B cell (primary cell): Measurements from ENCODE around the gene SDR9C7. TPM values are rescaled to one million over a fixed set of nuclear protein-coding genes. Genes with fewer than 3 reads are reported as not detected.
"Not testable (repeated sequence)": the region's sequence is repeated elsewhere in the genome, so short reads cannot be mapped to it uniquely, and the experiment has no call there.

ENCODE experiments used
- ATAC-seq: fragments of 200-7000 bp; cut with Tn5 transposase; one replicate; pipeline ENCODE4 v1.10.0; 2021; ENCODE audit warnings: low read depth, mild to moderate bottlenecking, moderate number of reproducible peaks, moderate library complexity
- CTCF ChIA-PET: fragments of 350-600 bp; sonication (Branson Sonifier 250); formaldehyde crosslinking; loops from one replicate; lab custom pipeline; 2021; ENCODE audit warnings: antibody characterized with exemption, inconsistent platforms; lab: Charles Lee
- POLR2A ChIA-PET: fragments of 350-600 bp; sonication (Branson Sonifier 250); formaldehyde crosslinking; loops from one replicate; lab custom pipeline; 2021; ENCODE audit warnings: antibody characterized with exemption; lab: Charles Lee
- DNase-seq: peaks from one replicate; pipeline ENCODE4 v3.0.0; 2013
- H2AFZ ChIP-seq: 2 replicates; pipeline ENCODE4 v1.6.1; 2012; ENCODE audit warnings: mild to moderate bottlenecking, low read depth, low read length; ENCODE audit not compliant: insufficient read depth, poor library complexity, severe bottlenecking
- H3K27ac ChIP-seq, 2 donors: 1 replicate in 1 of 2; 2 replicates in 1 of 2; pipeline ENCODE4 v1.5.1; 2012 to 2013; ENCODE audit warnings: low read length in 2 of 2, mild to moderate bottlenecking in 2 of 2, moderate library complexity in 1 of 2
- H3K27me3 ChIP-seq, 4 experiments: fragments of 200-600 bp in 1 of 4; sonication (generic) in 1 of 4; replicated peaks in 1 of 4; 1 replicate in 2 of 4; 2 replicates in 2 of 4; pipeline versions ENCODE4 v1.6.1 to v1.7.0; 2013 to 2016; ENCODE audit warnings: low read length in 3 of 4, mild to moderate bottlenecking in 2 of 4, mixed read lengths in 1 of 4, moderate library complexity in 1 of 4; ENCODE audit not compliant: insufficient read depth in 4 of 4, control insufficient read depth in 3 of 4; ENCODE audit errors: control extremely low read depth in 1 of 4
- H3K36me3 ChIP-seq, 2 experiments: replicated peaks in 1 of 2; 1 replicate in 1 of 2; 2 replicates in 1 of 2; pipeline versions ENCODE4 v1.6.1 to v1.7.1; 2013; ENCODE audit warnings: low read length in 1 of 2; ENCODE audit not compliant: insufficient read depth in 2 of 2, control insufficient read depth in 1 of 2; ENCODE audit errors: control extremely low read depth in 1 of 2, extremely low read depth in 1 of 2
- H3K4me1 ChIP-seq, 2 donors: fragments of 200-600 bp in 1 of 2; sonication (generic) in 1 of 2; 1 replicate in 1 of 2; 2 replicates in 1 of 2; pipeline versions ENCODE4 v1.5.1 to v1.6.1; 2013 to 2017; ENCODE audit warnings: low read length in 2 of 2; ENCODE audit not compliant: control insufficient read depth in 2 of 2, insufficient read depth in 2 of 2
- H3K4me2 ChIP-seq: replicated peaks from 2 replicates; pipeline ENCODE3; 2012; ENCODE audit warnings: mild to moderate bottlenecking, low read depth, low read length; ENCODE audit not compliant: poor library complexity, severe bottlenecking
- H3K4me3 ChIP-seq, 5 experiments: fragments of 200-600 bp in 1 of 5; sonication (generic) in 1 of 5; 1 replicate in 3 of 5; 2 replicates in 2 of 5; pipeline versions ENCODE4 v1.5.1 to v1.7.0; 2011 to 2016; ENCODE audit warnings: low read length in 4 of 5, mild to moderate bottlenecking in 4 of 5, low read depth in 2 of 5, control low read depth in 1 of 5, moderate library complexity in 1 of 5; ENCODE audit not compliant: insufficient read depth in 1 of 5; ENCODE audit errors: control extremely low read depth in 1 of 5, extremely low read depth in 1 of 5
- H3K79me2 ChIP-seq: fragments of 200-600 bp; sonication (generic); one replicate; pipeline ENCODE4 v1.6.0; 2016; ENCODE audit warnings: low read length; ENCODE audit not compliant: control insufficient read depth, insufficient read depth
- H3K9ac ChIP-seq: fragments of 200-600 bp; sonication (generic); 2 replicates; pipeline ENCODE4 v1.6.1; 2017; ENCODE audit warnings: mild to moderate bottlenecking, low read length, moderate library complexity
- H3K9me3 ChIP-seq, 3 donors: one replicate each; pipeline versions ENCODE4 v1.6.1 to v1.7.1; 2013; ENCODE audit warnings: low read length in 2 of 3; ENCODE audit not compliant: control insufficient read depth in 2 of 3, insufficient read depth in 1 of 3; ENCODE audit errors: control extremely low read depth in 1 of 3
- H4K20me1 ChIP-seq: 2 replicates; pipeline ENCODE4 v1.6.0; 2012; ENCODE audit warnings: mild to moderate bottlenecking, low read length; ENCODE audit not compliant: insufficient read depth, control insufficient read depth, poor library complexity, severe bottlenecking
- H3K27ac Mint-ChIP-seq: one replicate; pipeline ENCODE4 v1.8.0; 2021; ENCODE audit warnings: mixed read lengths
- H3K27me3 Mint-ChIP-seq: one replicate; pipeline ENCODE4 v1.8.0; 2021; ENCODE audit warnings: mixed read lengths
- H3K4me1 Mint-ChIP-seq: one replicate; pipeline ENCODE4 v1.8.0; 2021; ENCODE audit warnings: mixed read lengths
- H3K4me3 Mint-ChIP-seq: one replicate; pipeline ENCODE4 v1.8.0; 2021; ENCODE audit warnings: mixed read lengths
- H3K9me3 Mint-ChIP-seq: one replicate; pipeline ENCODE4 v1.8.0; 2022; ENCODE audit warnings: mixed read lengths; ENCODE audit not compliant: insufficient read depth
- EZH2 ChIP-seq: IDR thresholded peaks from 2 replicates; pipeline ENCODE4 v1.6.1; 2012; ENCODE audit warnings: borderline replicate concordance, low read depth, mild to moderate bottlenecking, moderate library complexity, low read length; ENCODE audit not compliant: insufficient read depth, poor library complexity, severe bottlenecking
- WGBS: methylation state at CpG from one replicate; pipeline ENCODE4 v1.1.5; 2013; ENCODE audit warnings: missing lambda C conversion rate; ENCODE audit not compliant: insufficient coverage; 5-methylcytosine and 5-hydroxymethylcytosine counted together
- intact Hi-C: fragments of 100-400 bp; cut with micrococcal nuclease; formaldehyde crosslinking; loops from one replicate; pipeline ENCODE4 v1.10.0; 2022
- polyA plus RNA-seq: library from polyadenylated mRNA; depleted of rRNA; stranded (reverse); fragments of >200 nt; gene quantifications from 2 replicates; pipeline ENCODE4 v1.2.3, GENCODE V29; 2012
- total RNA-seq, 2 donors: library from RNA; stranded (reverse); fragments of 120-200 nt in 1 of 2; gene quantifications; 1 replicate in 1 of 2; 2 replicates in 1 of 2; pipeline versions ENCODE4 v1.2.3 to v1.2.4, GENCODE V29; 2013 to 2022
- TF ChIP-seq, protein P1 (sequence below): fragments of 200-600 bp; IDR thresholded peaks from one replicate; pipeline ENCODE4 v1.8.0; 2022; ENCODE audit warnings: antibody characterized with exemption, mild to moderate bottlenecking

Gene SDR9C7
- total and polyA plus RNA-seq, 2 donors (not counting 1 experiment from before 2014, with no cell fraction given) = not detected

DNA sequence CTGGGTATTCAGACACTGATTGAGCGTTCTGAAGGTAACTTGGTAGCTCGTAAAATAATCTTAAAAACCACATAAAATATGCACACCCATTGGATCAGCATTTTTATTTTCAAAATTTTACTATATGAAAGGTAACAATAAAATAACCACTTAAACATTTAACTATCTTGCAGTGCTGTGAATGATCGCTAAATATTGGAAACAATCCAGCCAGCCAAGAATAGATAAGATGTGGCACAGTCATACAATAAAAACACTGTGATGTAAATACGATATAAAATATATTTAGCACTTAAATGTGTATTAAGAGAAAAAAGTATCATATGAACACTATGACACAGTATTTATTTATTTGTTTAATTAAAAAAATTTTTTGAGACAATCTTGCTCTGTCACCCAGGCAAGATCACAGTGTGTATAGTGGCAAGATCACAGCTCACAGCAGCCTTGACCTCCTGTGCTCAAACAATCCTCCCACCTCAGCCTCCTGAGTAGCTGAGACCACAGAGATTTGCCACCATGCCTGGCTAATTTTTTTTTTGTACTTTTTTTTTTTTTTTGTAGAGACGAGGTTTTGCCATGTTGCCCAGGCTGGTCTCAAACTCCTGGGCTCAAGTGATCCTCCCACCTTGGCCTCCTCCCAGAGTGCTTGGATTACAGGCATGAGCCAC is 39.4 kb downstream of the SDR9C7 start:
- CTCF ChIA-PET = no interaction called here
- POLR2A ChIA-PET = no interaction called here
- DNase-seq (no peak), ATAC-seq (no peak)
- Mint-ChIP-seq H3K27ac (no peak overlapping the region), H3K4me1 (no peaks in the 10 kb centered on the region), H3K27me3 (peaks cover 22% of the 10 kb centered on the region), H3K9me3 (peaks cover 6% of the 10 kb centered on the region), H3K4me3 (no peak overlapping the region)
- no peaks in the 10 kb centered on the region for H3K36me3 ChIP-seq
- no peak overlapping the region for H2AFZ ChIP-seq
- H3K79me2 ChIP-seq = no peaks in the 10 kb centered on the region
- no peak overlapping the region for H3K4me3 ChIP-seq
- WGBS = no CpG with 5 or more reads among the region's 5 CpGs
- intact Hi-C loops = no loop called here
- TF ChIP-seq, protein P1, sequence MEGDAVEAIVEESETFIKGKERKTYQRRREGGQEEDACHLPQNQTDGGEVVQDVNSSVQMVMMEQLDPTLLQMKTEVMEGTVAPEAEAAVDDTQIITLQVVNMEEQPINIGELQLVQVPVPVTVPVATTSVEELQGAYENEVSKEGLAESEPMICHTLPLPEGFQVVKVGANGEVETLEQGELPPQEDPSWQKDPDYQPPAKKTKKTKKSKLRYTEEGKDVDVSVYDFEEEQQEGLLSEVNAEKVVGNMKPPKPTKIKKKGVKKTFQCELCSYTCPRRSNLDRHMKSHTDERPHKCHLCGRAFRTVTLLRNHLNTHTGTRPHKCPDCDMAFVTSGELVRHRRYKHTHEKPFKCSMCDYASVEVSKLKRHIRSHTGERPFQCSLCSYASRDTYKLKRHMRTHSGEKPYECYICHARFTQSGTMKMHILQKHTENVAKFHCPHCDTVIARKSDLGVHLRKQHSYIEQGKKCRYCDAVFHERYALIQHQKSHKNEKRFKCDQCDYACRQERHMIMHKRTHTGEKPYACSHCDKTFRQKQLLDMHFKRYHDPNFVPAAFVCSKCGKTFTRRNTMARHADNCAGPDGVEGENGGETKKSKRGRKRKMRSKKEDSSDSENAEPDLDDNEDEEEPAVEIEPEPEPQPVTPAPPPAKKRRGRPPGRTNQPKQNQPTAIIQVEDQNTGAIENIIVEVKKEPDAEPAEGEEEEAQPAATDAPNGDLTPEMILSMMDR = no peak
- TF ChIP-seq EZH2 = no peak
- H3K9me3 ChIP-seq = peaks cover 0 to 3% (median 1%) of the 10 kb centered on the region in 3 donors
- no peak overlapping the region for H3K27ac ChIP-seq
- H4K20me1 ChIP-seq = no peaks in the 10 kb centered on the region
- peaks cover 0 to 3% (median 0%) of the 10 kb centered on the region in 4 experiments for H3K27me3 ChIP-seq
- H3K4me2 ChIP-seq = no peak overlapping the region
- H3K4me1 ChIP-seq = no peaks in the 10 kb centered on the region
- no peak overlapping the region for H3K9ac ChIP-seq

DNA sequence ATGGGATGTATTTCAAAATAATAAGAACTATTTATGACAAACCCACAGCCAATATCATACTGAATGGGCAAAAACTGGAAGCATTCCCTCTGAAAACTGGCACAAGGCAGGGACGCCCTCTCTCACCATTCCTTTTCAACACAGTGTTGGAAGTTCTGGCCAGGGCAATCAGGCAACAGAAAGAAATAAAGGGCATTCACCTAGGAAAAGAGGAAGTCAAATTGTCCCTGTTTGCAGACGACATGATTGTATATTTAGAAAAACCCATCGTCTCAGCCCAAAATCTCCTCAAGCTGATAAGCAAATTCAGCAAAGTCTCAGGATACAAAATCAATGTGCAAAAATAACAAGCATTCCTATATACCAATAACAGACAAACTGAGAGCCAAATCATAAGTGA is 42.3 kb downstream of the SDR9C7 start:
- H3K27ac Mint-ChIP-seq, POLR2A ChIA-PET, H3K4me1 ChIP-seq, ATAC-seq, H4K20me1 ChIP-seq, H3K9ac ChIP-seq, H3K9me3 ChIP-seq, H3K36me3 ChIP-seq, intact Hi-C loops, H3K9me3 Mint-ChIP-seq, H3K27me3 ChIP-seq, CTCF ChIA-PET, H3K4me1 Mint-ChIP-seq, H3K79me2 ChIP-seq, DNase-seq, H3K27ac ChIP-seq, H3K4me3 Mint-ChIP-seq, H2AFZ ChIP-seq, H3K4me2 ChIP-seq, H3K4me3 ChIP-seq: not testable (repeated sequence)
- peaks cover 37% of the 10 kb centered on the region for H3K27me3 Mint-ChIP-seq
- WGBS = 20% methylated on average over 1 of the region's 3 CpGs
